HCT116 (cell line): ENCODE data around the gene IFITM5. TPM values are rescaled to one million over a fixed set of nuclear protein-coding genes. Genes with fewer than 3 reads are reported as not detected.

Experiments used
- ATAC-seq: fragments of 200-7000 bp; cut with Tn5 transposase; 2 replicates; pipeline ENCODE4 v1.9.1; 2020; ENCODE audit warnings: mild to moderate bottlenecking, moderate library complexity
- BruUV-seq: library from RNA; stranded (reverse); fragments of 400-500 nt; replicated peaks from 2 replicates; lab custom pipeline; 2021; lab: Mats Ljungman, UMichigan
- CTCF ChIA-PET: fragments of 300-600 bp; sonication (Branson Sonifier 250); formaldehyde crosslinking; loops from one replicate; lab custom pipeline; 2021; ENCODE audit warnings: antibody characterized with exemption; lab: Charles Lee
- POLR2A ChIA-PET: fragments of 300-600, 350-600 bp; sonication (Branson Sonifier 250); formaldehyde crosslinking; loops from one replicate; lab custom pipeline; 2021; ENCODE audit warnings: antibody characterized with exemption; lab: Charles Lee
- RAD21 ChIA-PET, 2 experiments: fragments of 300-600 bp; sonication (Branson Sonifier 250); formaldehyde crosslinking; loops; one replicate each; lab custom pipeline; 2023; ENCODE audit warnings: low total read pairs in 2 of 2; ENCODE audit not compliant: uncharacterized antibody in 2 of 2, unreplicated experiment in 2 of 2, low non-redundant PET in 1 of 2; lab: Charles Lee
- DNase-seq: peaks from one replicate; pipeline ENCODE4 v3.0.0-alpha.2; 2010; ENCODE audit warnings: low read depth, low spot score
- H2AFZ ChIP-seq: fragments of 200-600 bp; shearing (Covaris generic), sonication (generic); 2 replicates; pipeline ENCODE4 v1.6.1; 2017; ENCODE audit warnings: low read depth, mixed run types, mixed read lengths, antibody characterized with exemption, low read length; ENCODE audit not compliant: poor library complexity, severe bottlenecking
- H3K27ac ChIP-seq: 2 replicates; pipeline ENCODE4 v1.5.1; 2012; ENCODE audit warnings: low read depth, low read length
- H3K27me3 ChIP-seq: fragments of 200-600 bp; sonication (generic); 2 replicates; pipeline ENCODE4 v1.6.1; 2016; ENCODE audit warnings: mixed run types, low read length, mixed read lengths; ENCODE audit not compliant: insufficient read depth
- H3K36me3 ChIP-seq, 2 experiments: fragments of 200-500 bp in 1 of 2; fragments of 200-600 bp in 1 of 2; sonication (Bioruptor generic) in 1 of 2; sonication (generic) in 1 of 2; 2 replicates each; pipeline versions ENCODE4 v1.5.1 to v1.6.1; 2014 to 2016; ENCODE audit warnings: low read length in 2 of 2, inconsistent platforms in 1 of 2, mixed read lengths in 1 of 2, mixed run types in 1 of 2; ENCODE audit not compliant: insufficient read depth in 2 of 2, control insufficient read depth in 1 of 2
- H3K4me1 ChIP-seq, 2 experiments: fragments of 200-600 bp in 1 of 2; sonication (generic) in 1 of 2; 2 replicates each; pipeline versions ENCODE4 v1.5.1 to v1.6.1; 2012 to 2017; ENCODE audit warnings: low read length in 2 of 2, inconsistent platforms in 1 of 2, mild to moderate bottlenecking in 1 of 2, mixed read lengths in 1 of 2, mixed run types in 1 of 2, moderate library complexity in 1 of 2; ENCODE audit not compliant: insufficient read depth in 2 of 2, control insufficient read depth in 1 of 2
- H3K4me2 ChIP-seq: fragments of 200-600 bp; sonication (generic); 2 replicates; pipeline ENCODE4 v1.6.1; 2017; ENCODE audit warnings: mixed run types, low read length, mixed read lengths
- H3K4me3 ChIP-seq, 2 experiments: fragments of 200-600 bp in 1 of 2; sonication (generic) in 1 of 2; replicated peaks in 1 of 2; 2 replicates each; pipeline ENCODE4 v1.5.1; 2011 to 2016; ENCODE audit warnings: low read length in 2 of 2, control low read depth in 1 of 2, low read depth in 1 of 2, mild to moderate bottlenecking in 1 of 2, mixed read lengths in 1 of 2, mixed run types in 1 of 2
- H3K79me2 ChIP-seq: fragments of 200-600 bp; sonication (generic); 2 replicates; pipeline ENCODE4 v1.6.1; 2017; ENCODE audit warnings: mild to moderate bottlenecking, mixed run types, low read length, moderate library complexity, mixed read lengths; ENCODE audit not compliant: insufficient read depth
- H3K9ac ChIP-seq: fragments of 200-600 bp; sonication (generic); 2 replicates; pipeline ENCODE4 v1.6.1; 2016; ENCODE audit warnings: low read length, mixed read lengths
- H3K9me2 ChIP-seq: fragments of 200-600 bp; sonication (generic), shearing (Covaris generic); 2 replicates; pipeline ENCODE4 v1.6.1; 2017; ENCODE audit warnings: mixed run types, mild to moderate bottlenecking, moderate library complexity; ENCODE audit not compliant: insufficient read depth
- H3K9me3 ChIP-seq, 2 experiments: fragments of 200-500 bp in 1 of 2; fragments of 200-600 bp in 1 of 2; sonication (Bioruptor generic) in 1 of 2; sonication (generic) in 1 of 2; 2 replicates each; pipeline ENCODE4 v1.6.1; 2014 to 2017; ENCODE audit warnings: low read length in 2 of 2, mixed read lengths in 2 of 2, inconsistent platforms in 1 of 2, low read depth in 1 of 2, mild to moderate bottlenecking in 1 of 2, mixed run types in 1 of 2, moderate library complexity in 1 of 2; ENCODE audit not compliant: control insufficient read depth in 1 of 2, insufficient read depth in 1 of 2
- H4K20me1 ChIP-seq: fragments of 200-600 bp; sonication (generic), shearing (Covaris generic); 2 replicates; pipeline ENCODE4 v1.6.1; 2017; ENCODE audit warnings: mixed run types, mild to moderate bottlenecking, moderate library complexity; ENCODE audit not compliant: insufficient read depth
- CEBPB ChIP-seq: IDR thresholded peaks from 2 replicates; pipeline ENCODE4 v1.6.1; 2012; ENCODE audit warnings: low read depth
- EZH2 ChIP-seq: fragments of 200-600 bp; sonication (generic); IDR thresholded peaks from 2 replicates; pipeline ENCODE4 v1.6.1; 2017; ENCODE audit warnings: antibody characterized with exemption, mixed run types
- EZH2phosphoT487 ChIP-seq: fragments of 200-600 bp; IDR thresholded peaks from 2 replicates; pipeline ENCODE4 v1.6.1; 2018; ENCODE audit warnings: antibody characterized with exemption, borderline replicate concordance
- FOSL1 ChIP-seq: IDR thresholded peaks from 2 replicates; pipeline ENCODE4 v1.6.1; 2012; ENCODE audit warnings: low read depth
- SIN3A ChIP-seq: IDR thresholded peaks from 2 replicates; pipeline ENCODE4 v1.6.1; 2012; ENCODE audit warnings: low read depth
- YY1 ChIP-seq: IDR thresholded peaks from 2 replicates; pipeline ENCODE4 v1.6.1; 2011; ENCODE audit warnings: low read length, low read depth, moderate library complexity, mild to moderate bottlenecking; ENCODE audit not compliant: insufficient replicate concordance; ENCODE audit errors: extremely low read depth
- ZFX ChIP-seq: fragments of 450-650 bp; IDR thresholded peaks from 2 replicates; pipeline ENCODE4 v1.6.1; 2017
- ZNF274 ChIP-seq: fragments of 200-500 bp; sonication (Bioruptor generic); IDR thresholded peaks from 2 replicates; pipeline ENCODE4 v1.6.1; 2014; ENCODE audit warnings: mild to moderate bottlenecking, low read depth, low read length, inconsistent platforms
- intact Hi-C: fragments of 100-400 bp; cut with micrococcal nuclease; formaldehyde crosslinking; loops from 2 replicates; pipeline ENCODE4 v1.10.0; 2022
- total RNA-seq: library from RNA; stranded (reverse); gene quantifications from one replicate; pipeline ENCODE4 v1.2.1, GENCODE V29; 2021; ENCODE audit not compliant: unreplicated experiment
- TF ChIP-seq, protein P1 (sequence below): IDR thresholded peaks from 2 replicates; pipeline ENCODE4 v1.6.1; 2012
- TF ChIP-seq, protein P2 (sequence below): IDR thresholded peaks from 2 replicates; pipeline ENCODE4 v1.6.1; 2011; ENCODE audit warnings: mild to moderate bottlenecking, low read length, moderate library complexity; ENCODE audit not compliant: insufficient replicate concordance; ENCODE audit errors: extremely low read depth

IFITM5 gene
- total RNA-seq, 1 experiment from 2014 or later, result not detected

DNA sequence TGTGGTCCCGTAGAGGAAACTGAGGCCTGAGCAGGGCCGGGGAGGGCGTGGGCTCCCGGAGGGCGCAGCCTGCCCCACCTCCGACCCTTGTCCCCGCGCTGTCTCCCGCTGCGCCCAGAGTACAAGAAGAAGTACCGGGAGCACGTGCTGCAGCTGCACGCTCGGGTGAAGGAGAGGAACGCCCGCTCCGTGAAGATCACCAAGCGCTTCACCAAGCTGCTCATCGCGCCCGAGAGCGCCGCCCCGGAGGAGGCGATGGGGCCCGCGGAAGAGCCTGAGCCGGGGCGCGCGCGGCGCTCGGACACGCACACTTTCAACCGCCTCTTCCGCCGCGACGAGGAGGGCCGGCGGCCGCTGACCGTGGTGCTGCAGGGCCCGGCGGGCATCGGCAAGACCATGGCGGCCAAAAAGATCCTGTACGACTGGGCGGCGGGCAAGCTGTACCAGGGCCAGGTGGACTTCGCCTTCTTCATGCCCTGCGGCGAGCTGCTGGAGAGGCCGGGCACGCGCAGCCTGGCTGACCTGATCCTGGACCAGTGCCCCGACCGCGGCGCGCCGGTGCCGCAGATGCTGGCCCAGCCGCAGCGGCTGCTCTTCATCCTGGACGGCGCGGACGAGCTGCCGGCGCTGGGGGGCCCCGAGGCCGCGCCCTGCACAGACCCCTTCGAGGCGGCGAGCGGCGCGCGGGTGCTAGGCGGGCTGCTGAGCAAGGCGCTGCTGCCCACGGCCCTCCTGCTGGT, 19.2 kb downstream of the IFITM5 start:
- Histone ChIP-seq H3K27me3 (no peaks in the 10 kb centered on the region), H3K4me3 (no peak overlapping the region), H3K27ac (no peak overlapping the region), H3K4me2 (no peak overlapping the region), H3K4me1 (peaks cover 0 to 3% of the 10 kb centered on the region in 2 experiments; a peak in 1 of 4 replicates), H2AFZ (no peak overlapping the region), H3K36me3 (no peaks in the 10 kb centered on the region), H3K9ac (no peak overlapping the region), H3K9me2 (no peaks in the 10 kb centered on the region), H4K20me1 (no peaks in the 10 kb centered on the region), H3K79me2 (no peaks in the 10 kb centered on the region), H3K9me3 (no peaks in the 10 kb centered on the region)
- RAD21 ChIA-PET, result no interaction called here
- CTCF ChIA-PET, result no interaction called here
- no TSS peak for BruUV-seq
- intact Hi-C loops, result no loop called here
- no peak for TF ChIP-seq ZNF274
- TF ChIP-seq EZH2phosphoT487, result no peak
- no peak for TF ChIP-seq SIN3A
- TF ChIP-seq, protein P1, sequence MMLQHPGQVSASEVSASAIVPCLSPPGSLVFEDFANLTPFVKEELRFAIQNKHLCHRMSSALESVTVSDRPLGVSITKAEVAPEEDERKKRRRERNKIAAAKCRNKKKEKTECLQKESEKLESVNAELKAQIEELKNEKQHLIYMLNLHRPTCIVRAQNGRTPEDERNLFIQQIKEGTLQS, result no peak
- TF ChIP-seq, protein P2, sequence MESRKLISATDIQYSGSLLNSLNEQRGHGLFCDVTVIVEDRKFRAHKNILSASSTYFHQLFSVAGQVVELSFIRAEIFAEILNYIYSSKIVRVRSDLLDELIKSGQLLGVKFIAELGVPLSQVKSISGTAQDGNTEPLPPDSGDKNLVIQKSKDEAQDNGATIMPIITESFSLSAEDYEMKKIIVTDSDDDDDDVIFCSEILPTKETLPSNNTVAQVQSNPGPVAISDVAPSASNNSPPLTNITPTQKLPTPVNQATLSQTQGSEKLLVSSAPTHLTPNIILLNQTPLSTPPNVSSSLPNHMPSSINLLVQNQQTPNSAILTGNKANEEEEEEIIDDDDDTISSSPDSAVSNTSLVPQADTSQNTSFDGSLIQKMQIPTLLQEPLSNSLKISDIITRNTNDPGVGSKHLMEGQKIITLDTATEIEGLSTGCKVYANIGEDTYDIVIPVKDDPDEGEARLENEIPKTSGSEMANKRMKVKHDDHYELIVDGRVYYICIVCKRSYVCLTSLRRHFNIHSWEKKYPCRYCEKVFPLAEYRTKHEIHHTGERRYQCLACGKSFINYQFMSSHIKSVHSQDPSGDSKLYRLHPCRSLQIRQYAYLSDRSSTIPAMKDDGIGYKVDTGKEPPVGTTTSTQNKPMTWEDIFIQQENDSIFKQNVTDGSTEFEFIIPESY, result no peak
- TF ChIP-seq ZFX, result no peak
- no peak for TF ChIP-seq FOSL1
- TF ChIP-seq YY1, result no peak
- TF ChIP-seq CEBPB, result no peak
- TF ChIP-seq EZH2, result no peak
- POLR2A ChIA-PET, result no interaction called here
- ATAC-seq, result no peak
- DNase-seq, result no peak
